ENCODE measurements around the gene GLB1L2.

The GLB1L2 gene

GRCh38 chr11:134349109-134349801, 17.5 kb downstream of the GLB1L2 start:
- DNase-seq = peak; percentile 50

DNA sequence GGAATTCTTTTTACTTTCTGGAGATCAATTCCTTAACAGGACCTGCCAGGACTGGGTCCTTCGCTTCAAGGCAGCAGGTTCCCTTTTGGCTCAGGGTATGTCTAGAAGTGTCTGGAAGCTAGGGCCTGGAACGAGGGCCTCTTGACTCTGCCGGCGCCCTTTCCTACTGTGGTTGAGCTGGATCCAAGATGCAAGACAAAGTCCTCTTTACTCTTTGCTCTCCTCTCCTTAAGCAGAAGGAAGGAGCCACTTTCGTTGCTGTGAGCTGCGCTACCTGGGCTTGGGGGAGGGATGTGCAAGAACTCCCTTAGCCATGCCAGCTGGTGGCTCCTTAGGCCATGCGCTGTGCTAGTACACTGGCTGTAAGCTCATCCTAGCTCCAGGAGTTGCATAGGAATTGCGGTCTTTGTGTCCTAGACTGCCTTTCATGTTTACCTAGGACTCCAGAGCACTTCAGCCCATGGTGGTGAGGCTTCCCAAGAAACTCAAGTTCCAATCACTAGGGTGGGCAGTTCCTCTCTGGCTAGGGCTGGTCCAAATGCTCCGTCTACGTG, 18.1 kb downstream of the GLB1L2 start:
- no peak for DNase-seq

DNA sequence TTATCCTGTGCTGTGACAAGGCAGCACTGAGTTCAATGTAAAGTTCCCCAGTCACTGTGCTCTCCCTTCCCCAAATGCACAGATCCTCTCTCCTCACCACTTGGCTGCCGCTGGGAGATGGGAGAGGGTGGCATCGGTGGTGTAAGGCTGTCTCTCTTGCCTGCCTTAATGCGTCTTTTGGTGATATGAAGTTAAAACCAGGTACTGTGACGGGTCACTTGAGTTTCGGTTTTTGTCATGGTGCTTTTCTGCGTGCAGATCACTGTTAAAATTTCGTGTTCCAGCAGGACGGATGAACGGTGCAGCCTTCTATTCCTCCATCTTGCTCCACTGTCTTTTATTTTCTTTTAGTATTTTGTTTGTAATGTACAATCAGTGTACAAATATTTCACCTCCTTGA, 18.6 kb downstream of the GLB1L2 start:
- DNase-seq = no peak

- DNase-seq = no peak
Observed at GRCh38 chr11:134352111-134352510, 20.3 kb downstream of the GLB1L2 start.

DNA sequence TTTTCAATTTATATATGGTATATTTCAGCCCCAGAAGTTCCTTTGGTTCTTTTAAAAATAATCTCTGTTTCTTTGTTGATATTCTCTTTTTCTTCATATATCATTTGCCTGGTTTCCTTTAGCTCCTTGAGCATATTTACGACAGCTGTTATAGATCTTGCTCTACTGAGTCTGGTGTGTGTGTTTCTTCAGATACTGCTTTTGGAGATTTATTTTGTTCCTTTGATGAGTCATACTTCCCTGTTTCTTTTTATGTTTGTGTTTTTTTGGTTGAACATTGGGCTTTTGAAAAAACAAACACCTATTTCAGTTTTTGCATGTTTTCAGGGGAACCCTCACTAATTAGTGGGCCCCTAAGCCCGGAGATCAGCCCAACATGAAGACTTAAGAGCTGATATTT, 23.3 kb downstream of the GLB1L2 start:
- no peak for DNase-seq

DNA sequence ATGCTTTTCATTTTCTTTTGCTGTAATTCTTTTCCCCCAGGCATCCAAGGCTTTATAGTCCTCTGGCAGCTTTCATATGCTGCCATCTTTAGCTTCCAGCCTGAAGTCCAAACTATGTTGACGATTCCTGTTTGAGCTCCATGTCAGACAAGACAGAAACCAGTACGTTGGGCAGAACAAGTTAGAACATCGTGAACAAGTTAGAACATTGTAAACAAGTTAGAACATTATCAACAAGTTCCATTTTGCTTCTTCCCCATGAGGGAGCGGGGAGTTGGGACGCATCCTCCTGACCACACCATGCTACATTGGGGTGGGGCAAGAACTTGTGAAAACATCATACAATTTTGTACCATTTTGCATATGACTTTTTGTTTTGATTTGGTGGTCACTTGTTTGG, 23.9 kb downstream of the GLB1L2 start:
- no peak for DNase-seq

GRCh38 chr11:134356656-134357544, 25.1 kb downstream of the GLB1L2 start:
- DNase-seq = no peak

GRCh38 chr11:134357545-134357839, 25.7 kb downstream of the GLB1L2 start:
- DNase-seq = no peak

DNA sequence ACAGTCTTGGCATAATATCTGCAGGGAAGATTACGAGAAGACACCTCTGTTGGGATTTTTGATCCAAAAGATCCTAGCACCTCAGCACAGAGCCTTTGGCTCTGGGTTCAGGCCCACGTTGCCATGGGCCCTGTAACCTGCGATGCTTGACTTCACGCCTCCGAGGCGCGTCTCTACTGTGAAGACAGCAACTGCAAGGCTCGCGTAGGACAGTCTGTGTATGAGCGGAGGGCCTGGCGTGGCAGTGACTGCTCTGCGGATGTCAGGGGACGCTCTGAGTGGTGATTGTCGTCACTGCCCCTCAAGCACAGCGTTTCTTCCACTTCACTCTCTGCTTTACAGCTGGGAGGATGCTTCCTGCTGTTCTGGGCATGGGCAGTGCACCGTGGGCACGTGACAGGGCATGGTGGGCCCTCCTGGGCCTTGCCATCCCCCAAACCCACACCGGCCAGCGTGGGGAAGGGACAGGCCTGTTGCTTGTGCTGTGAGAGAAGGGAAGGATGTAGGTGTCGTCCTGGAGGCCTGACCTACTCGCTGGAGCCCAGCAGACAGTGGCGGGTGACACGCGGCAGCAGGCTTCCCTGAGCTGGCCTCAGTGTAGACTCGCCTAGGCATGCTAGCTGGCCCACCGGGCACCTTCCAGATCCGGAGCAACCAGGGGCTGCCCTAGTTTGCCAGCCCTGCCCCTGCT, 26.5 kb downstream of the GLB1L2 start:
- no peak for DNase-seq

DNA sequence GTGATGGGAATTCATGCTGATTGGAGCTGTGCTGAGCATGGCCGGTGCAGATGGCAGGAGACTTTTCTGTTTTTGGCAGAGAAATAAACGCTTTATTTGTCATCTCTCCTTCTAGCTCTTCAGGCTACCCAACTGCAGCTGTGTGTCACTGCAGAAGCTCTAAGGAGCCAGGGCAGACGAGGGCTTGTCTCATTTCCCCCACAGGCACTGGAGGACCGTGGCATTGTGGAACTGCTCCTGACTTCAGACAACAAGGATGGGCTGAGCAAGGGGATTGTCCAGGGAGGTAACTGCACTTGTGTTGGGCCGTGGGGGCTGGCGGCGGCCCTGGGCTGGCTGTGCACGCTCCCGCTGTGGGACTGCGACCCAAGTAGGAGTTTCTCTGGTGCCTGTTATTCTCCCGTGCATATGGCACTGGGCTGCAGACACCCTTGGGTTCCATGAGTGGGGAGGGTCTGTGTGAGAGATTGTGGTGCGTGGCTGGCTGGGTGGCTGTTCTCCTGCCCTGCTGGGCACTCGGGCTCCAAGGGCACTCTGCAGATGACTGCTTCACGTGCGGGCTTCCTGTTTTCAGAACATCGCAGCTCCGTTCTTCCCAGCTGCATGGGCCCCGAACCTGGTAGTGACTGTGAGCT, 27.2 kb downstream of the GLB1L2 start:
- DNase-seq = no peak

GRCh38 chr11:134359646-134360045, 27.9 kb downstream of the GLB1L2 start:
- DNase-seq = no peak

DNA sequence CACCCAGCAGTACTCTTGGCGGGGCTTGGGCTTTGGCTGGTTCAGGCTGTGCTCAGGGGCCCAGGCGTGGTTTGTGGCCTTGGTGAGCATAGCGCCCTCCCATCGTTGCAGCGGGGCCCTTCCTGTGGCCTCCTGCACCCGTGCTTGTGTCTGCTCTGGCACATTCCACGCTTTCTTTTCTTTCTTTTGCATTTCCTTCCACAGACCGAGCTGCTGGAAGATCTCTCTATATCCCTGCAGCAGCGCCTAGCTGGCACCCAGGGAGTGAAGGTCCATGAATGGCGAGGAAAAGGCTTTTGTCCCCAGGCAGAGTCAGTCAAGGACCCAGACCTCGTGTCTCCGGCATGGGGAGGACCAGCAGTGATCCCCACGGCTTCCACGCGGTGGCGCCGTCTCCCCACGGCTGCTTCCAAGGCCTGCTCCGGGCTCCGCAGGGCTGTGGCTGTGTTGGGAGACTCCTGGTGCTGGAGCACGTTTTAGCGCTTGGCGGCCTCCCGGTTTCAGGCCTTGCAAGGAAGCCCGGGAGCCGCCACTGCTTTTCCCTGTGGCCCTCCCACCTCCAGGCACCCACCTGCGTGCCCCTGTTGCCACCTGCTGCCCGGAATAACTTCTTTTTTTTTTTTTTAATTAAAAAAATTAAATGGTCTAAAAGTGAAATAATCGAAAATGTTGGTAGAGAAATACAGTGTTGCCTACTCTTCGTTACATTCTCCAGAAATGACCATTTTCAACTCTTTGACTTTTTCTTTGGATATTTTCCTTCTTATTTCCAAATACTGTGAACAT, 28.5 kb downstream of the GLB1L2 start:
- DNase-seq = peak; percentile 58

GRCh38 chr11:134361661-134362060, 29.9 kb downstream of the GLB1L2 start:
- no peak for DNase-seq

- DNase-seq = no peak
Observed at GRCh38 chr11:134362192-134362901, 30.6 kb downstream of the GLB1L2 start.

GRCh38 chr11:134363161-134363560, 31.4 kb downstream of the GLB1L2 start:
- DNase-seq = no peak

DNA sequence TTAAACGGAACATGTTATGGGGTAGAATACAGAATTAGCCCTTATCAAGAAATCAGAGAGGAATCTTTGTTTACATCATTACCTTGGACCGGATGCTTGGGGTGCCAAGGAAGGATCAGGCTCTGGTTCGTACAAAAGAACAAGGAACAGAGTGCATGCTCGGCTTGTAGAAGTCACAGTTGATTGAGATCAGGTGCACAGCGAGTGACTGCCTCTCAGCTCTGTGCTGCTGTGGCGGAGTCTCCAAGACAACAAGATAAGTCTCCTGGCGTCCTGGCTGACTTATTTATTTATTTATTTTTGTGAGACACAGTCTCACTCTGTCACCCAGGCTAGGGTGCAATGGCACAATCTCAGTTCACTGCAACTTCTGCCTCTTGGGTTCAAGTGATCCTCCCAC, 31.8 kb downstream of the GLB1L2 start:
- DNase-seq = no peak

- DNase-seq = no peak
Observed at GRCh38 chr11:134364261-134364660, 32.5 kb downstream of the GLB1L2 start.

- DNase-seq = no peak
Observed at GRCh38 chr11:134365011-134365925, 33.5 kb downstream of the GLB1L2 start.

GRCh38 chr11:134366254-134366653, 34.5 kb downstream of the GLB1L2 start:
- no peak for DNase-seq

GRCh38 chr11:134367781-134368180, 36.0 kb downstream of the GLB1L2 start:
- DNase-seq = no peak
